SK-N-MC (cell line): ENCODE results near the gene IL9R.

Experiments used
- EZH2 ChIP-seq: fragments of 200-600 bp; sonication (generic); IDR thresholded peaks from one replicate; pipeline ENCODE4 v1.6.1; 2017; ENCODE audit warnings: antibody characterized with exemption
- FOXP2 ChIP-seq: optimal IDR thresholded peaks from 2 replicates; pipeline ENCODE3; 2011; ENCODE audit warnings: mild to moderate bottlenecking, moderate library complexity; ENCODE audit not compliant: insufficient read depth; ENCODE audit errors: extremely low read length, control extremely low read depth
- POLR2AphosphoS5 ChIP-seq: IDR thresholded peaks from 2 replicates; pipeline ENCODE4 v1.6.1; 2012; ENCODE audit warnings: mild to moderate bottlenecking, low read depth, low read length, borderline replicate concordance

DNA sequence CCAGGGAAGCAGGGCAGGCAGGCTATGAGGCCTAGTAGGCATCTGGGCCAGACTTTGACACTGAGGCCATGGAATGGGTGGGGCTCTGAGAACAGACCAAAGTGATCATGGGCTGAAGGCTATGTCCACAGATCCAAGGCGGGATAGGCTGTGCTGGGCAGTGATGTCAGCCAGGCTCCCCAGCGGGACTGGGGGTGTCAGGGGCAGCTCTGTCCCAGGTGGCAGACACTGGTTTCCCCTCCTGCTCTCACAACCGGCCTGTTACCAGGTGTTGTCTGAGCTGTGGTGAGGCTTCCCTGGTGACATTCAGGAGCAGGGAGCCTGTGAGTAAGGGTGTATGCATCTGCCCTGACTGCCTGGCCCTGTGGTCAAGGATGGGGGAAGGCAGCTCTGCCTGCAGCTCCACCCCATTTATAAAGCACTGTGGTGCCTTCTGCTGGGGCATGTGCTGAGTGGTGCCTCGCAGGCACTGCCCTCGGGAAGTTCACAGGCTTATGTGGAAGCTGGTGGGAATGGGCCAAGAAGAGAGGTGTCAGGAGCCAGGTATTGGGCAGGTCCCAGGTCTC, 2.9 kb downstream of the IL9R start:
- TF ChIP-seq EZH2 (no peak), POLR2AphosphoS5 (no peak), FOXP2 (no peak)
